Naive thymus-derived CD8-positive, alpha-beta T cell (primary cell): ENCODE measurements around the gene C15orf62. TPM values are rescaled to one million over a fixed set of nuclear protein-coding genes. Genes with fewer than 3 reads are reported as not detected.
A peak's percentile ranks its signal among the peaks of the same experiment; 100 is the strongest.

Experiments
- ATAC-seq, 2 donors: fragments of 150-1000 bp; cut with Tn5 transposase in 1 of 2; sonication (Bioruptor Pico), chemical (Tn5 transposase) in 1 of 2; 1 replicate in 1 of 2; 2 replicates in 1 of 2; pipeline ENCODE4 v1.10.0; 2021; ENCODE audit warnings: mild to moderate bottlenecking in 2 of 2, moderate library complexity in 2 of 2
- POLR2A ChIA-PET: fragments of 350-600 bp; sonication (Branson Sonifier 250); formaldehyde crosslinking; loops from one replicate; lab custom pipeline; 2021; ENCODE audit warnings: antibody characterized with exemption; lab: Charles Lee
- DNase-seq, 10 donors: peaks; one replicate each; pipeline versions ENCODE4 v3.0.0 to v3.0.0-alpha.2; 2020 to 2022
- H3K27ac Mint-ChIP-seq, 10 donors: one replicate each; pipeline ENCODE4 v1.8.0; 2020 to 2022; ENCODE audit warnings: mild to moderate bottlenecking in 10 of 10, mixed read lengths in 10 of 10, moderate library complexity in 4 of 10, inconsistent platforms in 1 of 10
- H3K27me3 Mint-ChIP-seq, 5 donors: one replicate each; pipeline ENCODE4 v1.8.0; 2021 to 2022; ENCODE audit warnings: mixed read lengths in 5 of 5
- H3K36me3 Mint-ChIP-seq, 3 donors: one replicate each; pipeline ENCODE4 v1.8.0; 2020 to 2022; ENCODE audit warnings: mixed read lengths in 3 of 3, mild to moderate bottlenecking in 2 of 3, inconsistent platforms in 1 of 3
- H3K4me1 Mint-ChIP-seq, 4 donors: one replicate each; pipeline ENCODE4 v1.8.0; 2021 to 2022; ENCODE audit warnings: mixed read lengths in 4 of 4
- H3K4me3 Mint-ChIP-seq, 10 donors: one replicate each; pipeline ENCODE4 v1.8.0; 2020 to 2022; ENCODE audit warnings: mild to moderate bottlenecking in 10 of 10, mixed read lengths in 10 of 10, moderate library complexity in 6 of 10, inconsistent platforms in 1 of 10
- H3K9me3 Mint-ChIP-seq, 9 donors: one replicate each; pipeline ENCODE4 v1.8.0; 2020 to 2022; ENCODE audit warnings: mixed read lengths in 9 of 9, mild to moderate bottlenecking in 3 of 9, inconsistent platforms in 1 of 9, moderate library complexity in 1 of 9
- polyA plus RNA-seq, 3 donors: library from polyadenylated mRNA; unstranded; fragments of 300-500 nt; fragmentation: Illumina TruSeq; gene quantifications; one replicate each; pipeline ENCODE4 v1.2.3, GENCODE V29; 2021
- total RNA-seq, 8 experiments: library from RNA in 2 of 8; stranded (reverse) in 2 of 8; gene quantifications; one replicate each; pipeline ENCODE4 v1.2.3 and lab custom pipeline; 2021 to 2026

The C15orf62 gene
- total and polyA plus RNA-seq, 5 experiments from 2014 or later = 0.40 to 2.2 (median 2.0) TPM; not detected in 2

DNA sequence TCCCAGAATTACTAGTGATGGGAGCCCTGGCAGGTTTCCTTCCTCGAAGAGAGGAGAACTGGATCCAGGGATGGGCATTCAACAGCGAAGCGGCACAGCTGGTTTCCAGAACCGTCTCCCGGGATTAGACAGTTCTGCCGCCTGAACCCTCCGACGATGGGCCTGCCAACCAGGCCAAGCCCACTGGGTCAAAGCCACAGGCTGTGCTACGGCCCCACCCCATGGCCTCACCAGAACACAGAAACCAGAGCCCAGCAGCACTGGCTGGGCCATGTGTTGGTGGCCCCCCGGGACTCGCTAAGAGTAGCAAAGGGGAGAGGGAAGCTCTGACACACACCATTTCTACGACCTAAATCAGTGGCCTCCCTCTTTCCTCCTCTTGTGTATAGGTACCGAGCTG is 2.2 kb downstream of the C15orf62 start:
- POLR2A ChIA-PET = interaction anchor here (0.6 to 1.3 kb wide), 2 partner anchors 16 to 33 kb away, joined by 3 to 7 read pairs; no protein-coding TSS in a partner anchor

DNA sequence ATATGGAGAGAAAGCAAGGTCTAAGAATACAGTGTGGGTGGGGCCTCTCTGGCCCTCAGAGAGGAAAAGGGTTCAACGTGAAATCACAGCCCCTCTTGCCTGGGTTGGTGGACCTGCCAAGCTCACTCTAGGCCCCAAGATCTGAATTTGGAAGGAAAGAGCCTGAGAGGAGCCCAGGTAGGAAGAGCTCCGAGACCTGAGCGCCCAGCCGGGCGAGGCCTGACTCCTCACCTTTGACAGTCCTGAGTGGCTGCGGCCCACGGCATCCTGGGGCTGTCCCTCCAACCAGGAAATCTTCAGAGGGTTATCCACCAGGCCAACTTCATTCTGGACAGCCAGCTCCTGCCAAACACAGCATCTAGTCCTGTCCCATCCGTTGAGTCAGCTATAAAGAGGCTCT is 3.7 kb downstream of the C15orf62 start:
- H3K27ac Mint-ChIP-seq = peak overlapping the region in 1 of 10 donors; percentile 51

More for the DNA sequence above, 2.2 kb downstream of the C15orf62 start:
- ATAC-seq (no peak), DNase-seq (no peak)
- peak overlapping the region in 1 of 10 donors; percentile 34 for H3K27ac Mint-ChIP-seq
- H3K4me1 Mint-ChIP-seq = peaks cover 8 to 36% (median 33%) of the 10 kb centered on the region in 4 donors
- H3K27me3 Mint-ChIP-seq = no peaks in the 10 kb centered on the region
- H3K9me3 Mint-ChIP-seq = no peaks in the 10 kb centered on the region
- H3K4me3 Mint-ChIP-seq = no peak overlapping the region
- peaks cover 0 to 47% (median 6%) of the 10 kb centered on the region in 3 donors for H3K36me3 Mint-ChIP-seq

DNA sequence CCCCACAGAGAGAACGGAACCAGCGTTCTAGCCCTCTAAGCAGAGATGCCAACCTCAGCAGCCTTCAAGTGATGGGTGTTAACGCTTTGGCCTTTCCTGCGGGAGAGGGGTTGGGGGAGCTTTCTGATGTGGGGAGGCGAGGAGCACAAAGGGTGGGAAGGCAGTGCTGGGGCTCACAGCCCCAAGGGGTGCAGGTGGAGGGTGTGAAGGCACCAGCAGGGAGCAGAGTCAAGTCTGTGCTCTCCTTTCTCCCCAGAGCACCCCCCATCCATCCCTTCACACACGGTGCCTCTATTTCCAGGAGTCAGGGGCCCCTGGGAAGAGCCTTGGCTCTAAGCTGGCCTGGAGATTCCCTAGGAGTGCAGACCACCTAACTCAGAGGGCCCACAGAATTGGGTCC is 4.1 kb downstream of the C15orf62 start:
- Mint-ChIP-seq H3K9me3 (no peaks in the 10 kb centered on the region), H3K27me3 (no peaks in the 10 kb centered on the region), H3K4me1 (peaks cover 8 to 36% (median 24%) of the 10 kb centered on the region in 4 donors), H3K27ac (no peak overlapping the region), H3K4me3 (no peak overlapping the region), H3K36me3 (peaks cover 0 to 56% (median 8%) of the 10 kb centered on the region in 3 donors)
- POLR2A ChIA-PET = interaction anchor here (1.4 kb wide), 1 partner anchor 8 kb away, joined by 3 read pairs; no protein-coding TSS in a partner anchor
- no peak for ATAC-seq
- DNase-seq = no peak

More for the DNA sequence above, 3.7 kb downstream of the C15orf62 start:
- POLR2A ChIA-PET = interaction anchor here (0.7 to 1.3 kb wide), 2 partner anchors 35 to 65 kb away, joined by 3 to 7 read pairs; no protein-coding TSS in a partner anchor
- DNase-seq (no peak), ATAC-seq (no peak)
- H3K36me3 Mint-ChIP-seq = peaks cover 0 to 54% (median 8%) of the 10 kb centered on the region in 3 donors
- H3K4me1 Mint-ChIP-seq = peaks cover 8 to 40% (median 28%) of the 10 kb centered on the region in 4 donors
- no peak overlapping the region for H3K4me3 Mint-ChIP-seq
- no peaks in the 10 kb centered on the region for H3K9me3 Mint-ChIP-seq
- H3K27me3 Mint-ChIP-seq = no peaks in the 10 kb centered on the region

DNA sequence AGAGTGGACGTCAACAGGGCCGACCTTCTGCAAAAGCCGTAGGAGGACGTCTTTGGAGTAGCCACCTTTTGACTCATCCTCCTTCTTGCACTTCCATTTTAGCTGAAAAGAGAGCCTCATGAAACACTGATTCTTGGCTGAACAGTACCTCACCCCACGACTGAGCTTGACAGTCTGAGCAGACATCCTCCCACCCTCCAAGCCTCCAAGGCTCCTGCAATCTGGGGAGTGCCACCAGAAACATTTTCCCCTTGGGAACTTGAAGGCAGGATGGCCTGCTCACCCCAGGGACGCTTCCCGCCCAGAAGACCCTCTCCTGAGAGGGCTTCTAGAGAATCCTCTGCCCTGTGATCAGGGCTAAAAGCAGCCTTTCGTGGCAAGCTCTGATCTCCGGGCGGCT is 5.2 kb downstream of the C15orf62 start:
- no peak overlapping the region for H3K4me3 Mint-ChIP-seq
- H3K27me3 Mint-ChIP-seq = no peaks in the 10 kb centered on the region
- H3K36me3 Mint-ChIP-seq = peaks cover 0 to 63% (median 14%) of the 10 kb centered on the region in 3 donors
- ATAC-seq = no peak
- H3K9me3 Mint-ChIP-seq = no peaks in the 10 kb centered on the region
- peaks cover 2 to 25% (median 13%) of the 10 kb centered on the region in 4 donors for H3K4me1 Mint-ChIP-seq
- no peak overlapping the region for H3K27ac Mint-ChIP-seq
- no peak for DNase-seq
- POLR2A ChIA-PET = interaction anchor here (1.4 to 1.5 kb wide), 2 partner anchors 9 to 11 kb away, joined by 3 to 5 read pairs; partner anchors contain the start of gene GCHFR

DNA sequence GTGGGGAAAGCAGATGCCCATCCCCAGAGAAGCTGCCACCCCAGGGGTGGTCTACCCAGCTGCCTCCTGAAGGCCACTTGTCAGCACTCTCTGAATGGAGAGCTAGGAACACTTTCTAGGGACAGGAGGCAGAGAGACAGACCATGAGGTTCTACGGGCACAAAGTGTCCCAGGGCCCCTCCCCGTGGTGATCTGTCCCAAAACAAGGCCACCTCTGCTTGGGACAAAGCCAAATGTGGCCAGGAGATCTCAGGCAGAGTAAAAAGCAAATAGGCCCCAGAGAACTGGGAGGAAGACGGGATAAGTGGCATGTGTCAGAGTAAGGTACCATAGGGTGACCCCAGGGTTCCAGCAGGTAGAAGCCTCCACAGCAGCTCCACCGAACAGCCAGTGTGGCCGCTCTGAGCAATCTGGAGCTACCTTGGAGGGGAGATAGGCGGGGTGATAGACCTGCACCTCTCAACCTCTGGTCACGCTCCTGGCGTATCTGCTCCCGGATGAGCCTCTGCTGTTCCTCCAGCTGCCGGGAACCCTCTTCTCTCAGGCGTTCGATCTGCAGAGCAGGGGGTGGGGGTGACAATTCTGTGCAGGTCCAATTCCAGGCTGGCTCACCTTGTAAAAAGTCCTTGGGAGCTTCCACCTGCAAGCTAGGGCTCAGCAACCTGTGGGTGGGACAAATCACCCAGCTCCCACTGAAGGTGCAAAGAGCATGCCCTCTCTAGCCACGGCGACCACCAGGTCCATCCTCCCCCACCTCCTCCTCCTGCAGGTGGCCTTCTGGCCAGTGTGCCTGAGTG is 6.2 kb downstream of the C15orf62 start:
- POLR2A ChIA-PET = interaction anchor here (1.3 to 1.5 kb wide), 2 partner anchors 10 to 12 kb away, joined by 5 read pairs; partner anchors contain the start of gene GCHFR
- Mint-ChIP-seq H3K27ac (peak overlapping the region in 1 of 10 donors; percentile 73), H3K9me3 (no peaks in the 10 kb centered on the region), H3K36me3 (peaks cover 0 to 66% (median 14%) of the 10 kb centered on the region in 3 donors), H3K27me3 (no peaks in the 10 kb centered on the region), H3K4me1 (peaks cover 2 to 18% (median 8%) of the 10 kb centered on the region in 4 donors), H3K4me3 (no peak overlapping the region)
- DNase-seq = no peak
- ATAC-seq = no peak

DNA sequence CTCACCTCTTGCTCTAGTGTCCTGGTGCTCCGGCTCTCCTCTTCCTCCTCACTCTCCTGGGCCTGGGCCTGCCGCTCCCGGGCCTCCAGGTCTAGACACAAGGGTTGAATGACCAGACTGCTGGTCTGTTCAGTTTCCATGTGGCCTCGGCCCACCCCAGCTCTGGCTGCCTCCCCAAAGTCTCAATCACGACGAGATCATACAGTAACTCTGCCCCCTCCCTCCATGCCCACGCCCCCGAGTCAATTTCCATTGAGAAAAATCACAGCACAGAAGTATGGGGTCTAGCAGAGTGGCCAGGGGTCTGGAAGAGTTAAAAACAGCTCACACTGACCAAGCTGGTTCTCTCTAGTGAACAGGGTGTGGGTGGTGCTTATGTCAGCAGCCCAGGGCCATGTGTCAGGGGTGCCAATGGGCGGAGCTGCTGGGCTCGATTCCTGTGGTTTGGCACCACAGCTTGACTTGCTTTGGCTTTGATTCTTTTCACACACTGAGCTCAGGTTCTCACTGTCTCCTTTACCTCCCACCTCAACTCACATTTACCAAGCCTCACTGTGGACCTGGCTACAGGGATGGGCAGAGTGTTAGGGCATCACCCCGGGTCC is 6.9 kb downstream of the C15orf62 start:
- Mint-ChIP-seq H3K4me1 (peaks cover 2 to 18% (median 8%) of the 10 kb centered on the region in 4 donors), H3K4me3 (peak overlapping the region in 1 of 10 donors; percentile 39), H3K27ac (peak overlapping the region in 6 of 10 donors; percentile 20 to 89 (median 66)), H3K9me3 (no peaks in the 10 kb centered on the region), H3K27me3 (no peaks in the 10 kb centered on the region), H3K36me3 (peaks cover 0 to 60% (median 14%) of the 10 kb centered on the region in 3 donors)
- peak in 1 of 10 donors; percentile 37 for DNase-seq
- peak in 1 of 2 donors; percentile 54 for ATAC-seq
- POLR2A ChIA-PET = interaction anchor here (1.3 to 1.5 kb wide), 2 partner anchors 11 to 12 kb away, joined by 5 read pairs; partner anchors contain the start of gene GCHFR

DNA sequence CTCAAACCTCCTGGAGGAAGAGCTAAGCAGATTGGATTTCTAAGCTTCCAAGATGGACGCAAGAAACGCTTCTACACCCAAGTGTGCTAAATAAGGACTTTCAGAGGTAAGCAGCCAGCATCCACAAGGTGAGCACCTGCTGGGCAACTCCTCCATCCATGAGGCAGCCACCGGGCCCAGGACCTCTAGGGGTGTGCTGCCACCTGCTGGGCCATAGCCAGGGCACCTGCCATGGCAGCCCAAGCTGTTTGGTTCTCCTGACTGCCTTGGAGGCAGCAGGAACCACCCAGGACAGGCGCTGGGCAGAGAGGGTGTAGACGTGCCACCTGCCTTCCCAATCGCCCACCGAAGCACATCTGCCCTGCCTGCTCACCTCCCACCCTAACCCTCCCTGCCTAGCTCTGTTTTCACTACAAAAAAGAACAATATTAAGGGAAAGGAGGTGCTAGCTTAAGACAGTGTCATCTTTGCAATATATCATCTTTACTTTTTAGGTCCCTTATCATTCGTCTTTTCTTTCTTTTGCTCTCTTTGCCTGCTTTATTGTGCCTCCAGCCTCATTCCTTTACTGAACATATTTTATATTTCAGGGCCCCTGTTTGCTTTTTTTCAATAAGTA is 12.9 kb downstream of the C15orf62 start:
- POLR2A ChIA-PET = interaction anchor here (1.2 to 2.1 kb wide), 3 partner anchors 13 to 89 kb away, joined by 3 to 12 read pairs (median 4); partner anchors contain the start of genes C15orf62 and RAD51
- H3K27ac Mint-ChIP-seq = peak overlapping the region in 5 of 10 donors; percentile 18 to 71 (median 38)

DNA sequence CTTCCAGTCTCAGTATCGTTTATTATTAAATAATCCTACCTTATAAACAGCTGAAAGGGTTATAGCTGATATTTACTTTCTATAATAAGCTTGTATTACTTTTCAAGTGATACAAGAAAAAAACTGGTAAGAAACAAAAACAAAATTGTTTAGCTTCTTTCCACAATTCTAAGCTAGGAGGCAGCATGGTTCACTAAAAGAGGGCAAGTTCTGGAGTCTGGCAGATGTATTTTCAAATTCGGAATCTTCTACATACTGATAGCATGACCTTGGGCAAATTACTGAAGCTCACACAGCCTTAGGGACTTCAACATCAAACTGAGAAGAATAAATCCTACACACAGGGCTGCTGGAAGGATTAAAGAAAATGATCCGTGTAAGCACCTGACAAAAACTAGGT is 15.4 kb downstream of the C15orf62 start:
- POLR2A ChIA-PET = interaction anchor here (2.1 kb wide), 1 partner anchor 91 kb away, joined by 6 read pairs; the partner anchor contains the start of gene RAD51
- Mint-ChIP-seq H3K4me1 (peaks cover 18 to 30% (median 29%) of the 10 kb centered on the region in 4 donors), H3K4me3 (no peak overlapping the region), H3K9me3 (no peaks in the 10 kb centered on the region), H3K27ac (no peak overlapping the region), H3K27me3 (no peaks in the 10 kb centered on the region), H3K36me3 (peaks cover 0 to 11% (median 0%) of the 10 kb centered on the region in 3 donors)
- ATAC-seq (no peak), DNase-seq (no peak)

More for the DNA sequence above, 12.9 kb downstream of the C15orf62 start:
- Mint-ChIP-seq H3K27me3 (no peaks in the 10 kb centered on the region), H3K4me1 (peaks cover 13 to 21% (median 17%) of the 10 kb centered on the region in 4 donors), H3K4me3 (no peak overlapping the region), H3K36me3 (peaks cover 0 to 18% (median 6%) of the 10 kb centered on the region in 3 donors), H3K9me3 (no peaks in the 10 kb centered on the region)
- DNase-seq (peak; percentile 63 to 89 (median 77)), ATAC-seq (peak; percentile 93 to 98)

DNA sequence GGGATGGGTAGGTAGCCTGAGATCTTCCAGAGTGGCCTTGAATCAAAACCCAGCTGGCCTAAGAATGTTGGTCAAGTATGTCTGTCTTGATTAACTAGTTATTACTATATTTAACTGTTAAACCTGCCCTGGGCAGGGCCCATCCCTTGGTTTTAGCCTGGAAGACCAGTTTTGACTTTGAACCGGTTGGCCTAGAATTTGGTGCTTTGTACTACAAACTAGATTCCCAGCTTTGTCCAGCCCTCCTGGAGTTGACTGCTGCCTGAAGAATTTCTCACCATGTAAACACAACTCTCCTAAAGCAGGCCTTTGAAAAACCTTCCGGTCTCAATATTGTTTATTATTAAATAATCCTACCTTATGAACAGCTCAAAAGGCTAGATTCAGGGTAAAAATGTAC is 16.0 kb downstream of the C15orf62 start:
- POLR2A ChIA-PET = interaction anchor here (2.1 kb wide), 1 partner anchor 92 kb away, joined by 6 read pairs; the partner anchor contains the start of gene RAD51
- peaks cover 17 to 30% (median 29%) of the 10 kb centered on the region in 4 donors for H3K4me1 Mint-ChIP-seq
- no peak overlapping the region for H3K4me3 Mint-ChIP-seq

DNA sequence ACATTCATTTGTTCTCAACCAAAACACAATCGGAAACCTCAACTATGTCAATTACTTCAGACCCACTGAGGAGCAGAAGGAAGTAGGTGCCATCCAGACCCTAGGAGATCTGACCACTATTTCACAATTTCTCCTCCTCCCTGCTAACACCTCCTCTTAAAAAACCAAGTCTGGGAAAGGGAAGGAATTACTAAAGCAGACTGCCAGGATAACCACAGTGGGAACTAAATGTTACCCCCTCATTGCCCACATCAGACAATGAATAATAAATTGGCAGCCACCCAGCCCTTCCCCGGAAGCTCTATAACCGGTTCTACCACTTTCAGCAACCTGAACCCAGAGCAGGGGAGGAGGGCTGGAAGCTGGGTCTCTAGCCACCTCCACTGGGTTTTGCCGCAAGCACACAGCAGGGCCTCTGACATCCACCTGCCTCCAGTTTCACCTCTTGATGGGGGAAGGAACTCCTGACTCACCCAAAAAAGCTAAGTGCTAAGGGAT is 17.6 kb downstream of the C15orf62 start:
- peak overlapping the region in 4 of 10 donors; percentile 34 to 70 (median 64) for H3K27ac Mint-ChIP-seq
- POLR2A ChIA-PET = interaction anchor here (1.1 kb wide), 1 partner anchor 93 kb away, joined by 6 read pairs; the partner anchor contains the start of gene RAD51
- ATAC-seq (peak; percentile 69 to 72), DNase-seq (peak in 6 of 10 donors; percentile 19 to 49 (median 44))
- H3K4me1 Mint-ChIP-seq = peaks cover 16 to 31% (median 27%) of the 10 kb centered on the region in 4 donors
- no peaks in the 10 kb centered on the region for H3K27me3 Mint-ChIP-seq
- H3K4me3 Mint-ChIP-seq = peak overlapping the region in 9 of 10 donors; percentile 2 to 70 (median 45)
- peaks cover 0 to 20% (median 4%) of the 10 kb centered on the region in 3 donors for H3K36me3 Mint-ChIP-seq
- no peaks in the 10 kb centered on the region for H3K9me3 Mint-ChIP-seq

More for the DNA sequence above, 16.0 kb downstream of the C15orf62 start:
- H3K27ac Mint-ChIP-seq = peak overlapping the region in 1 of 10 donors; percentile 29
- ATAC-seq = no peak
- H3K36me3 Mint-ChIP-seq = peaks cover 0 to 7% (median 0%) of the 10 kb centered on the region in 3 donors
- DNase-seq = no peak
- no peaks in the 10 kb centered on the region for H3K9me3 Mint-ChIP-seq
- no peaks in the 10 kb centered on the region for H3K27me3 Mint-ChIP-seq

DNA sequence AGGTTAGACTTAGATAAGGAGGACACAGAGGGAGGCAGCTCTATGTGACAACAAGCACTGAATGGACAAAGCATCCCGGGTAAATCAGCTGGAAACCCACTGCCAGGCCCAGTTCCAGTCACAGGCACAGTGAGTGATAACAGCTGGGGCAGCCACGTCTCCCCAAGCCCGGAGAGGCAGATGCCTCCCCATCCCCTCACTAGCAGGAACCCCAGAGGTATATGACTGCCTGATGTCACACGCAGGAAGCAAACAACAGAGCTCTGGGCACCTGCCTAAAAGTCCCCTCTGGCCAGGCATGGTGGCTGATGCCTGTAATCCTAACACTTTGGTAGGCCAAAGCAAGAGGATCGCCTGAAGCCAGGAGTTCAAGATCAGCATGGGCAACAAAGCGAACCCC is 18.2 kb downstream of the C15orf62 start:
- Mint-ChIP-seq H3K9me3 (no peaks in the 10 kb centered on the region), H3K27ac (peak overlapping the region in 1 of 10 donors; percentile 34), H3K27me3 (no peaks in the 10 kb centered on the region), H3K4me1 (peaks cover 13 to 28% (median 25%) of the 10 kb centered on the region in 4 donors), H3K36me3 (peaks cover 0 to 25% (median 4%) of the 10 kb centered on the region in 3 donors), H3K4me3 (peak overlapping the region in 3 of 10 donors; percentile 22 to 41 (median 37))
- no peak for DNase-seq
- POLR2A ChIA-PET = interaction anchor here (0.5 to 1.1 kb wide), 3 partner anchors 23 to 110 kb away, joined by 3 to 6 read pairs (median 3); partner anchors contain the start of gene RAD51
- ATAC-seq = no peak
